ENCODE results near the gene GPR161.

The GPR161 gene

GRCh38 chr1:168148916-168149315 is 12.2 kb upstream of the GPR161 start:
- no peak for DNase-seq (ENCODE audit: low read depth in 2 of 2)

GRCh38 chr1:168146626-168147025 is 9.9 kb upstream of the GPR161 start:
- DNase-seq (ENCODE audit: low read depth in 2 of 2), result no peak

GRCh38 chr1:168146160-168146539 is 9.4 kb upstream of the GPR161 start:
- no peak for DNase-seq (ENCODE audit: low read depth in 2 of 2)

GRCh38 chr1:168145184-168146159 is 8.7 kb upstream of the GPR161 start:
- DNase-seq (ENCODE audit: low read depth in 2 of 2), result peak; percentile 51 to 71

- no peak for DNase-seq (ENCODE audit: low read depth in 2 of 2)
These were observed 5.2 kb upstream of the GPR161 start for GRCh38 chr1:168141871-168142385.

GRCh38 chr1:168139070-168139469 is 2.3 kb upstream of the GPR161 start:
- no peak for DNase-seq (ENCODE audit: low read depth in 2 of 2)

GRCh38 chr1:168138134-168138533 is 1.4 kb upstream of the GPR161 start:
- DNase-seq (ENCODE audit: low read depth in 2 of 2), result no peak

- no peak for DNase-seq (ENCODE audit: low read depth in 2 of 2)
These were observed 738 bp upstream of the GPR161 start for GRCh38 chr1:168137515-168137821.

GRCh38 chr1:168135921-168136708 is 615 bp downstream of the GPR161 start:
- no peak for DNase-seq (ENCODE audit: low read depth in 2 of 2)

GRCh38 chr1:168135116-168135920 is 1.4 kb downstream of the GPR161 start:
- DNase-seq (ENCODE audit: low read depth in 2 of 2), result no peak

- DNase-seq (ENCODE audit: low read depth in 2 of 2), result no peak
These were observed 2.1 kb downstream of the GPR161 start for GRCh38 chr1:168134642-168135041.

GRCh38 chr1:168134132-168134531 is 2.6 kb downstream of the GPR161 start:
- DNase-seq (ENCODE audit: low read depth in 2 of 2), result no peak

- no peak for DNase-seq (ENCODE audit: low read depth in 2 of 2)
These were observed 6.8 kb downstream of the GPR161 start for GRCh38 chr1:168129933-168130332.

- no peak for DNase-seq (ENCODE audit: low read depth in 2 of 2)
These were observed 9.2 kb downstream of the GPR161 start for GRCh38 chr1:168127503-168127902.

- no peak for DNase-seq (ENCODE audit: low read depth in 2 of 2)
These were observed 11.7 kb downstream of the GPR161 start for GRCh38 chr1:168125051-168125450.

GRCh38 chr1:168121401-168122011 is 15.2 kb downstream of the GPR161 start:
- DNase-seq (ENCODE audit: low read depth in 2 of 2), result no peak

GRCh38 chr1:168119750-168120149 is 17.0 kb downstream of the GPR161 start:
- DNase-seq (ENCODE audit: low read depth in 2 of 2), result no peak

- no peak for DNase-seq (ENCODE audit: low read depth in 2 of 2)
These were observed 20.4 kb downstream of the GPR161 start for GRCh38 chr1:168116327-168116799.

- DNase-seq (ENCODE audit: low read depth in 2 of 2), result no peak
These were observed 21.9 kb downstream of the GPR161 start for GRCh38 chr1:168114845-168115244.

- DNase-seq (ENCODE audit: low read depth in 2 of 2), result peak in 1 of 2 donors; percentile 15
These were observed 23.9 kb downstream of the GPR161 start for GRCh38 chr1:168112673-168113305.
